ENCODE data around the gene CGN.
A peak's percentile ranks its signal among the peaks of the same experiment; 100 is the strongest.

The CGN gene

DNA sequence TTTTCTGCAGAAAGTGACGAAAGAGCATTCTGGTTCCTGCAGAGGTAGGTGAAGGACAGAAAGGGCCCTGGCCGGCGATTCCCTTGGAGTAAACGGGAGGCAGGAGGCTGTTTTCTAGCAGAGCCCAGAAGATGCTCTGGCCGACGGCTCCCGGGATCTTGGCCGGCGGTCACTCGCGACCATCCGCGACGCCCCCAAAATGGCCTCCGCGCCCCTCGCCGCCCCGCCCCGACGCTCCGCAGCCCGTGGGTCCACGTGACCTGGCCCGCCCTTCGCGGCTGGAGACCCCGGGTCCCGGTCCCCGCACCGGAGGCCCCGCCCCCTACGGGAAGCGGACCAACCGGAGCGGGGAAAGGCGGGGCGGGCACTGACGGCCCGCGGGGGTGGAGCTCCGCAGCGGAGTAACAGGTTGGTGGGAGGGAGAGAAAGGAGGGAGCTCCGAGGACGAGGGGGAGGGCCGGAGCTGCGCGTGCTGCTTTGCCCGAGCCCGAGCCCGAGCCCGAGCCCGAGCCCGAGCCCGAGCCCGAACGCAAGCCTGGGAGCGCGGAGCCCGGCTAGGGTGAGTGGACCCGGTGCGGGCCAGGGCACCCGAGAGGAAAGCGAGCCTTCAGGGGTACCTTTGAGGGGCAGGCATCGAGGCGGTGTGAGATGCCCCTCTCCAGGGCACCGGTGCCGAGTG, at the start of gene CGN:
TSS of gene CGN (plus strand) at position 431 of the 679 bp plus-strand sequence. CDS start 7,133 bp downstream, outside the sequence.
- no peak for DNase-seq (ENCODE audit: low read depth)

GRCh38 chr1:151461694-151462093, 49.5 kb upstream of the CGN start:
- no peak for DNase-seq (ENCODE audit: low read depth)

DNA sequence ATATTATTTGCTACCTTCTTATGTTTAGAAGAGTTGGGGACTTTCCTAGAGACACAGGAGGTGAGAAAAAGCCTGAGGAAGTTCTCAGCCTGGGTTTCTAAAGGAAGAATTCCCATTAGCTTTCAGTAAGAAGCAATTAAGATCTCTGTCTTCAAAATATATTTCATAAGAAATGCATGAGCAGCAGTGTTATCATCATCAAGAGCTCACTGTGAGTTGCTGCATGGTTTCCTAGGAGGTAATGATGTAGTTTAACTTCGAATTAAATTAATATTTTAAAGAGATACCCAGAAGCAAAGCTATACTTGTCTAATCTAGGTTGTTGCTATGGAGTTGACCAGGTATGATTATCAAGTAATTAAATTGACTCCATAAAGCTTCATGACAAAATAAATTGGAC, 46.2 kb upstream of the CGN start:
- DNase-seq (ENCODE audit: low read depth) = no peak

DNA sequence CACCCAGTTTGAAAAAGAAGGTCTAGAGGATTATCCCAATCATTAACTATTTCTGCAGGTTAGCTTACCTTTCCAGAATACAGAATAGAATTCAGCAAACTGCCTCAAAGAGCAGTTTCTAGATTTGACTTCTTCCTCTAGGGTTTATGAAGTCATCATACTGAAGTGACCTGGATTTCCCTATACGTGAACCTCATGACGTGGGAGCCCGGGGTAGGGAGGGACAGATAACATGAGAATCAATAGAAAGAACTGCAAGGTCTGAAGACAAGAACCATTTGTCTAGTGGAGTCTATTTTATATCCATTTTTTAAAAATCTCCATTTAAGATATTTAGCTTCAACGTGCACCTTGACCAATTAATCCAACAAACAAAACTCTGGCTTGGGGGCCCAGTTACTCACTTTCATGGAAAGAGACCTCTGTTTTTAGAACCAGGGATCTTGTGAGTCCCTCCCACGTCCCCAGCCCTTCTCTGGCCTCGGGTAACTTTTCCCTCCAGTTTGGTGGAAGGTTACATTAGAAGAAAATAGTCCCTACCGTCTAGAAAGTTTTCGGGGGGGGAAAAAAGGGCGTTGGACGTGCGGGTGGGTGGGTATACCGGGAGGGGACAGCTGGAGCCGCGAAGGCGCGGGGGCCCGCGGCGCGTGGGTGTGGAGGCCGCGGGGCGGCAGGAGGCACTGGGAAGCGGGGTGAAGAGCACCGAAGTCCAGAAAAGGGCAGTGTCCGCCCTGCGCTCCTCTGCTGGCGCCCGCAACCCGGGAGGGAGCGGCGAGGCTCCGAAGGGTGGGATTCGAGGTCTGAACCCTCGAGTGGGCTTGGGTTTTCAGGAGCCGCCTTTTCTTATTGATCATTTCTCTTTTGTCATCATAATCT, 38.1 kb upstream of the CGN start:
- no peak for DNase-seq (ENCODE audit: low read depth)

GRCh38 chr1:151474745-151475144, 36.4 kb upstream of the CGN start:
- DNase-seq (ENCODE audit: low read depth) = no peak

GRCh38 chr1:151475175-151475574, 36.0 kb upstream of the CGN start:
- DNase-seq (ENCODE audit: low read depth) = no peak

DNA sequence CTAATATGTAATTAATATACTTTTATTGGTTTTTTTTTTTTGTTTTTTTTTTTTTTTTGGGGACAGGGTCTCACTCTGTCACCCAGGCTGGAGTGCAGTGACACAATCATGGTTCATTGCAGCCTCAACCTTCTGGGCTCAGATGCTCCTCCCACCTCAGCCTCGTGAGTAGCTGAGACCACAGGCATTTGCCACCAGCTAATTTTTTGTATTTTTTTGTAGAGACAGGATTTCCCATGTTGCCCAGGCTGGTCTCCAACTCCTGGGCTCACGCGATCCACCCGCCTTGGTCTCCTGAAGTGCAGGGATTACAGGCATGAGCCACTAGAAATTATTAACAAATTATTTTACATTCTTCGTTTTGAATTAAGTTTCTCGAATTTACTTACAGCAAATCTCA, 35.1 kb upstream of the CGN start:
- no peak for DNase-seq (ENCODE audit: low read depth)

GRCh38 chr1:151477066-151477465, 34.1 kb upstream of the CGN start:
- DNase-seq (ENCODE audit: low read depth) = no peak

DNA sequence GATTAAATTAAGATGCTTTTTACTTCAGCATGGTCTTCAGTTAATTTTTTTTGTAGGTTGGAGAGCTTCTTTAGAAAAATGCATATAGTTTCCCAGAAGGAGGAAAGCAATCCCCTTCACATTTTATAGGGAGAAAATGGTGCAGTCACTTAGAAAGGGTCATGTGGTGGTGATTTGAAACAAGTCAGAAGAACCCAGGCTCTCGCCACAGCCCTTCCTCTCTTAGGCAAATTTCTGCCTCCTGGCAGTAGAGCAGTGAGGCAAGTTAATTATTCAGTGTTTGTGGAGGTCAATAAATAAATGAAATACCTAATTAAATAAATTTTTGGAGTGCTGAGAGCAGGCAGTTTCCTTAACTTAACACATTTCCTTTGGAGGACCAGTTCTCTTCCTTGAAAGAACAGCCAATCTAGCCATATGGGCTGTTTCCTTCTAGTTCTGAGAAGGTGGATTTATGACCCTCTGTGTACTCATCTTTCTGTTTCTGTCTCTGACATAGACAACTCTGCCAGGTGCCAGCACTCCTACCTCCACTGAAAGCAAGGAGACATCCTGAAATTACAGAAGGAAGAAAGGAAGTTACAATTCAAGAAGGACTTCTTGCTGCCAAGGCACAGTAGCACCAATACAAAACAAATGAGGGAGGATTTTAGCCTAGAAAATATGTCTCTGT, 32.9 kb upstream of the CGN start:
- DNase-seq (ENCODE audit: low read depth) = no peak

- no peak for DNase-seq (ENCODE audit: low read depth)
Measured at GRCh38 chr1:151478923-151479322, 32.3 kb upstream of the CGN start.

DNA sequence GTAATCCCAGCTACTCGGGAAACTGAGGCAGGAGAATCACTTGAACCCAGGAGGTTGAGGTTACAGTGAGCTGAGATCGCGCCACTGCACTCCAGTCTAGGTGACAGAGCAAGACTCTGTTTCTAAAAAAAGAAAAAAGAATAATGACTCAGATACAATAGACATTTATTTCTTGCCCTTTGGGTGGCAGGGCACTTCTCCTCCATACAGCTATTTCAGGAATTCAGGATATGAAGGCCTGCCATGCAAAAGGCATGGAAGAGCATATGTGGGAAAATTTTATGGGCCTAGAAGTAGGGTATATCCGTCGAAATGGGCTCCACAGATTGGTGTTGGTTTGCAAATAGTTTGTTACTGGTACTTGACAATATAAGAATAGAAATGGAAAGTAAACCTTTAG, 31.7 kb upstream of the CGN start:
- no peak for DNase-seq (ENCODE audit: low read depth)

- DNase-seq (ENCODE audit: low read depth) = no peak
Measured at GRCh38 chr1:151482017-151482416, 29.2 kb upstream of the CGN start.

DNA sequence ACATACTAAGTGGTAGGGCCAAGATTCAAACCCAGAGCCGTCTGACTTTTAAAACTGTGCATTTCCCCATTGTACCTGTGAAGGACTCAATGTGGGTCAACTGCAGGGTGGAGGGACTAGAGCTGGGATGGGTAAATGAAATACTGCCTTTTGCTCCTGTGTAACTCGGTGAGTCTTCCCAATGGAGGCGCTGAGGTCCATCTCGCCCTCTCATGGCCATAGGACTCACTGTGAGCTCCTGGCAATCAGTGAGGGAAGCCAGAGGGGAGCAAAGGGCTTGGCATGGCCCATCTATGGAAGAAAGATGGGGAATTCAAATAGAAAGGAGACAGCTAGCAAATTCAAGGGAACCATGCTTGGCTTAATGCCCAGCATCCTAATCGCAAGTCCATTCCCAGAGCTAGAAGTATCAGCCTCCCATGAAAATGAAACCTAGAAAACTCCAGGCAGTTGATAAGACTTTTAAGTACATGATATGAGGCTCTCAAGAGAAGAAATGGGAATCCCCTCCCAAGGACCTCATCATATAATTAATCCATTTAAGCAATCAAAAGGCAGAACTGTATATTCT, 25.4 kb upstream of the CGN start:
- DNase-seq (ENCODE audit: low read depth) = no peak

- DNase-seq (ENCODE audit: low read depth) = no peak
Measured at GRCh38 chr1:151486557-151486956, 24.6 kb upstream of the CGN start.

GRCh38 chr1:151491641-151492040, 19.5 kb upstream of the CGN start:
- DNase-seq (ENCODE audit: low read depth) = no peak

GRCh38 chr1:151492120-151492519, 19.1 kb upstream of the CGN start:
- DNase-seq (ENCODE audit: low read depth) = no peak

DNA sequence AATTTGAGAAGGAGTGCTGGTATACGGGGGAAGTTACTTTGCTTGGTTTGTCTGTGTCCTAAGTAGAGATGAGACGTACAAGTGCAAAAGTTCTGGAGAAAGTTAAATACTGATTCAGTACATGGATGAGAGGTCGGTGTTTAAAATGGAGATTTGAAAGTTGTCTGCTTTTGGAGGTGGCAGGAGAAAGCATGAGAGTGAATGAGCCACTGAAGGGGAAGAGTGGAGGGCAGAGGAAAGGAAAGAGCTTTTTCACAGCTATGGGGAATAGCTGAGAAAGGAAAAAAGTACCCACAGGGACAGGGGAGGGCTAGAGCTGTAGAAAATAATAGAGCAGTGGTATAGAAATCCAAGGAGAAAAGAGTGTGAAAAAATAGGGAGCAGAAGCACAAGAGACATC, 18.1 kb upstream of the CGN start:
- no peak for DNase-seq (ENCODE audit: low read depth)

GRCh38 chr1:151494741-151495281, 16.4 kb upstream of the CGN start:
- DNase-seq (ENCODE audit: low read depth) = peak; percentile 51

DNA sequence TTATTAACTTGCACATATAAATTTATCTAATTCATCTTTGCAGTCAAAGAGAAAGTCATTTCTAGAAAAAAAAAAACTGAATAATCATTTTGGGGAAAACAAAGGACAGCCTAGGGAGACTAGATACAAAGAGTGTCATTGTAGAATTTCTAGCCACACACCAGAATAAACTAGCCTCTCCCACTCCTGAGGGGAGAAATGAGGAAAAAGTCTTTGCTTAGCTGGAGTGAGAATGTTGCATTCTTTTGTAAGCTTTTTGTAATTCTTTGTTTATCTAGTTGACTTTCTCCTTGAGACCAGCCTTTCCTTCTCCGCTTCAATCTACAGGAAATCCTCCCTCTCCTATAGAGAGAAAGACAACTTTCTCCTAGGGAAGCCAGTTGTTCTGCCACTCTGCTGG, 15.9 kb upstream of the CGN start:
- DNase-seq (ENCODE audit: low read depth) = no peak

DNA sequence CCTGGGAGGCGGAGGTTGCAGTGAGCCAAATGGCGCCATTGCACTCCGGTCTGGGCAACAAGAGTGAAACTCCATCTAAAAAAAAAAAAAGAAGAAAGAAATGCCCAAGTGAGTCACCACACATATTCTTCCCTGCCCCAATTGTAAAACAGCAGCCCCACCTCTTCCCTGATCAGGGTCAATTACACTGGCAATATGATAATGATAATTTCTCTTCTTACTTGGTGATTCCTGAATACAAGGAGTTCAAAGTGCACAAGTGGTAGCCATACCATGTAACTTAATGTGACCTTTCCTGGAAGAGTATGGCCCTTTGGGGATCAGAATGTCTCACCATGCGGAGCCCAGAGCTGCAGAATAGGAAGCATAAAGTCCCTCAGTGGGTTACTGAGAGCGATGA, 11.8 kb upstream of the CGN start:
- DNase-seq (ENCODE audit: low read depth) = no peak

DNA sequence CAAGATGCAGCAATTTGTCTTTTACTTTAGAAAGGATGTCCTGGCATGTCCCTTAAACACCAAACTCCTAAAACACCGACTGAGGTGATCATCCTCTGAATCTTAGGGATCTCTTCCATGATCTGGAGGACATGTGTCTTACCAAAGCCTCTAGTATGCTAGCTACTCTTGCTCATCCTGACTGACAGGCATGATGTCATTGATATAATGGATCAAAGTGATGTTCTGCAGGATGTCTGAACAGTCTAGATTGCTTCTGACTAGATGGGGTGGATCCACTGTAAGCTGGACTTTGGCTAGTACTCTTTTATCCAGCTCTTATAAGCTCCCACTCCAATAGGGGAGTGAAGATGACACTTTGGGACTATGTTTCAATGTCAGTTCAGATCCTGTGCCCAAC, 11.3 kb upstream of the CGN start:
- DNase-seq (ENCODE audit: low read depth) = no peak

DNA sequence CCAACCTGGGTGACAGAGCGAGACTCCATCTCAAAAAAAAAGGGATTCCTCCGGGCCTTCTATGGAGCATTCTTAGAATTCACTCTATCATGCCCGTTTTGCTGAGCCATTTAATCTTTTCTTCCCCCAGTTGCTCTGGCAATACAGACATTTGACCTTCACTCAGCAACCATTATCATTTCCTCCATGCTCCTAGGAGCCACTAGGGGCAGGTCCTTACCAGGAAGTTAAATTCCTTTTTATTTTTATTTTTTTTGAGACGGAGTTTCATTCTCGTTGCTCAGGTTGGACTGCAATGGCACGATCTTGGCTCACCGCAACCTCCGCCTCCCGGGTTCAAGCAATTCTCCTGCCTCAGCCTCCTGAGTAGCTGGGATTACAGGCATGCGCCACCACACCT, 9.7 kb upstream of the CGN start:
- no peak for DNase-seq (ENCODE audit: low read depth)

Measured in GM04504 (cell line).